ENCODE data around the gene AJAP1.

Gene AJAP1

DNA sequence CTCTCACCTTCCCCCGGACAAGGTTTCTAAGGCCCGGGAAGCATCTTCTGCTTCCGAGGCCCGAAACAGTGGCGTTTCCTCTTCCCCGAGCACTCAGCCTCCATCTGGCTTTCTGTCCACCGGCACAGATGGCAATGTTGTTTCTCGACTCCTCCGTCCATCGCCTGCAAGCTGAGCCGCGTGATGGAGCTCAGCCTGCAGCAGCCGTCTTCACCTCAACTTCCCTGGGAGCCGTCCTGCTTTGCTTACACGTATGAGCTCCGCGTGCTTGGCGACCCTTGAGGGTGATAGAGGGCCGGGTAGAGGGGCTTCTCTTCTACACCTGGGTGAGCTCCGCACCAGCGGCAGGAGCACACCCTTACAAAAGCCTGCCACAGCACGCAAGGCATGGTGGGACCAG lies 80.4 kb downstream of the AJAP1 start:
- DNase-seq (ENCODE audit: low read depth): no peak

DNA sequence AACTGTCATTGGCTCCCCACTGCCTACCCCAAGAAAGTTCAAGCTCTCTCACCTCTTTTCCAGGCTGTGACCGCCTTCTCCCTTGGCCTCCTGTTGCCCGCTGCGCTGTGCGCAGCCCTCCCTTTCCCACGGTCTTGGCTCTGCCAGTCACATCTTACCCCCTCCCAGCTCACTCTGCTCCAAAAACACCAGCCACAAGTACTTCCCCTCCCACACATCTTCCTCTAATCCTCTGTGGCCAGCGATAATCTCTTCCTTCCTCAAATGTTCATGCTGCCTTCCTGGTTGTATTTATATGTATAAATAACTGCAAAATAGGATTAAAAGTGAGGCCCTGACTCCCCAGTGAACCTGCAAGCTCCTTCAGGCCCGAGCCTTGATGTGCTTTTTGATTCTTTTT lies 81.8 kb downstream of the AJAP1 start:
- no peak for DNase-seq (ENCODE audit: low read depth)

- DNase-seq (ENCODE audit: low read depth): no peak
These were observed 87.5 kb downstream of the AJAP1 start for GRCh38 chr1:4741876-4742423.

DNA sequence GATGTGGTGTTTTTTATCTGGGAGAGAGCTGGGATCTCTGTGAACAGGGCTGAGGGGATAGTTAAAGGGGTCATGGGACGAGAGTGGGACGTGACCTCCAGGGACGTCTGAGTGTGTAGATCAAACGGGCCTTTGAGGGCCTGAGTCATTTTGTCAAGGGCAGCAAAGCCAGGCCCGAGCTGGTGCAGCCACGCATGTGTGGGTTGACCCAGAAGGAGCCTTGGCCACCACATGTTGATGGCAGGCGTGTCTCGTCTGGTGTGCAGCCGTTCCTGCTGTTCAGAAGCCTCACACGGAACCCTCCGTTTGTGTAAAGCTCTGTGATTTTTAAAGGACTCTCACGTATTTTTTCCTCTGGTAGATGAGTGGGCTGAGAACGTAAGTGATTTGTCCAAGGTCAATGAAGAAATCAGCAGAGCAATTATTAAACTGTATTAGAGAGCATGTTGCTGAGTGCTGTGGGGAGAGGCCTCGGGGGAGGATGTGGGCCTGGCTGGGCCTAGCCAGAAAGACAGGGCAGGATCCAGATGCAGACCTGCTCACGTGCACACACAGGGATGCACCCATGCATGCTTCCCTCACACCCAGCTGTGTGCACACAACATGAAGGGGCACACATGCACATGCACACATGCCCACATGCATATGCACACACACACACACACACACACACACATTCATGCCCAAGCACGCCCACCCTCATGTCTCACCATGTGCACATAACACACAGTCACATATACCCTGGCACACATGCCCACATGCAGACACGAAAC lies 89.8 kb downstream of the AJAP1 start:
- no peak for DNase-seq (ENCODE audit: low read depth)

GRCh38 chr1:4745560-4745959 lies 91.2 kb downstream of the AJAP1 start:
- DNase-seq (ENCODE audit: low read depth): no peak

DNA sequence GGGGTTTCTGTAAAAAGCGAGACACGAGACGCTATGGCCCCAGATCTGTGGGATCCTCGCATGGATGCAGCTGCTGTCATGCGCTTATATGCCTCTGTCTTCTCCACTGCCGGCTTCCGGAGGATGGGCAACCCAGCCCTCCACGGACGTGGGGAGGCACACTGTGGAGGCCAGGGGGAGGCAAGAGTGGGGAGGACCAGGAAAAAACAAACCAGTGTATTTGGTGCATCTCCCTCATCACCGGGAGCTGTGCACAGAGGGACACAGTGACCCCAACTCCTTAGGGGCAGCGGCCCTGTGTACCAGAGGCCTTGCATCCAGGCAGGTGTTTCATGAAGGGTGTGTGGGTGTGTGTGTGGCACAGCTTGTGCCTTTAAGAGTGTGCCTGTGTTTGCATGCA lies 95.0 kb downstream of the AJAP1 start:
- DNase-seq (ENCODE audit: low read depth): no peak

- no peak for DNase-seq (ENCODE audit: low read depth)
These were observed 95.8 kb downstream of the AJAP1 start for GRCh38 chr1:4750177-4750576.

- no peak for DNase-seq (ENCODE audit: low read depth)
These were observed 97.7 kb downstream of the AJAP1 start for GRCh38 chr1:4752059-4752458.

GRCh38 chr1:4754816-4755215 lies 100.4 kb downstream of the AJAP1 start:
- no peak for DNase-seq (ENCODE audit: low read depth)

DNA sequence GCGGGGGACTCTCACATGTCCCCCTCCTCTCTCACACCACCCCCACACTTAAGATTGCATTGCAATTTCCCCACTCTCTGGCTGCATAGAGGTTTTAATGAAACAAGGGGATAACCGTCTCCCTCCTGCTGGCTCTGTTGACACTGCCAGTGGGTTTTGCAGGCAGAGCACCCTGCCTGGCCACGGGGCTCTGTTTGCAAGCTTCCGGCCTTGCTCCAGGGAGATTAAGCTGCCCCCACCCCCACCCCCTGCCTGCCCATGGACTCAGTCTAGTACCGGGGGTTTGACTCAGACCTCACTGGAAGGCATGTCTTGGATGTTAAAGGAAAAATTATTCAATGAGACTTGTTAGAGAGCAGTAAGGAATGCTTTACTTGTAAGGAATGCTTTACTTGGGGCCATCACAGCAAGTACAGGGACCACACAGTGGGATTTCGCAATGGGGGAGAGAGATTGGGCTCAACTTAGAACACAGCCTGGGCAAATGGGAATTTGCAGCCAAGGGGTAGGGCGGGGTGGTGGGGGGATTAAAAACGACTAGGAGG lies 101.0 kb downstream of the AJAP1 start:
- no peak for DNase-seq (ENCODE audit: low read depth)

DNA sequence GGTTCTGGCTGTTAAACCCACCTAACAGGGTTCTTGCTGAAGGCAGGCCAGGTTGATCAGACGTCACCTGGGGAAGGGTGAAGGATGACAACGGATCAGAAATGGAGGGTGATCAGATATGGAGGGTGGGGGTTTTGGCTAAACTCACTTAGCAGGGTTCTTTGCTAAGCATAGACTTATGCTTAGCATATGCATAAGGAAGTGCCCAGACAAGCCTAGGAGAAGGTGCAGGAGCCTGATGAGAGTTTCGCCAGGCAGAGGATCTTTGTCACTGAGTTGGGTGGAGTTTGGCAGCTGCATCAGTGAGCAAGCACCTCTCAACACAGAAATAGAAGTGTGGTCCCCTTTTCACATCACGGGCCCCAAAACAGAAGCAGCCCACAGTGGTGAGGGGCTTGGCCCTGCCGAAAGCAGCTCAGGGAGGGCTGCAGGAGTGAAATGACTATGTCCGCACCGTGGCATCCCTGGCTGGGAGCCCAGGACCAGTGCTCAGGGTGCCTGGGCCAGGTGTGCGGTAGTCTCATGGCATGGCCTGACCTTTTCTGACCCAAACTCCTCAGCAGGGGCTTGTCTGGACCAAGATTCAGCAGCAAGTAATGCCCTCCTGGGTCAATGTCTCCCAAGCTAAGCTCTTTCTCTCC lies 101.6 kb downstream of the AJAP1 start:
- DNase-seq (ENCODE audit: low read depth): no peak

- no peak for DNase-seq (ENCODE audit: low read depth)
These were observed 102.6 kb downstream of the AJAP1 start for GRCh38 chr1:4756851-4757580.

DNA sequence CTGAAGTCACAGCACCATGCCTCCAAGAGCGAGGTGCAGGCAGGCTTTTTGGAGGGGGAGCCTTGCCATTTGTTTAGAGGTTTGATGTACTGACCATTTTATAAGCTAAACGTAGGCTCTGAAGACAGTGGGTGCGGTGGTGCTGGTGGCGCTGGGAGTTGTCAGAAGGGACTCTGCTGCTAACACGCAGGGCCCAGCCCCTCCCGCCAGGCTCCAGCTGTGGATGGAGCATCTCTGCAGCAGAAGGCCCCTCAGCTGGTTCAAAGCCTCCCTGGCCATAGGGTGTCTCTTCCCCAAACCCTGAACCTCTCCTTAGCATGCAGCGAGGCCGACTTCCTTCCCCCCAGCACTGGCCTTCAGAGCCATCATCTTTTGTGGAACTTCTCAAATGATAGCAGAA lies 105.3 kb downstream of the AJAP1 start:
- no peak for DNase-seq (ENCODE audit: low read depth)

DNA sequence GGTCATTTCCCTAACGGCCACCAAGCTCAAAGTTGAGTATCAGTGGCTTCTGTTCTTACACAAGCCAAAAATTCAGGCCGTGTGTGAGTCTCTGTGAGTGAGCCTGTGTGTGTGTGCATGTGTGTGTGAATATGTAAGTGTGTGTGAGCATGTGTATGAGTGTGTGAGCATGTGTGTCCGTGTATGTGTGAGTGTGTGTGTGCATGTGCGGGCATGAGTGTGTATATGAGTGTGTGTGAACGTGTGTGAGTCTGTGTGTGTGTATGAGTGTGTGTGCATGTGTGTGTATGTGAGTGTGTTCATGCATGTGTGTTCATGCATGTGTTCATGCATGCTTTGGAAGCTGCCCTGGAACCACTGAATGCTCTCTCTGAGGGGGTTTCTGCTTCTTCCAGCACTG lies 105.7 kb downstream of the AJAP1 start:
- no peak for DNase-seq (ENCODE audit: low read depth)

- DNase-seq (ENCODE audit: low read depth): no peak
These were observed 106.9 kb downstream of the AJAP1 start for GRCh38 chr1:4761324-4761723.

DNA sequence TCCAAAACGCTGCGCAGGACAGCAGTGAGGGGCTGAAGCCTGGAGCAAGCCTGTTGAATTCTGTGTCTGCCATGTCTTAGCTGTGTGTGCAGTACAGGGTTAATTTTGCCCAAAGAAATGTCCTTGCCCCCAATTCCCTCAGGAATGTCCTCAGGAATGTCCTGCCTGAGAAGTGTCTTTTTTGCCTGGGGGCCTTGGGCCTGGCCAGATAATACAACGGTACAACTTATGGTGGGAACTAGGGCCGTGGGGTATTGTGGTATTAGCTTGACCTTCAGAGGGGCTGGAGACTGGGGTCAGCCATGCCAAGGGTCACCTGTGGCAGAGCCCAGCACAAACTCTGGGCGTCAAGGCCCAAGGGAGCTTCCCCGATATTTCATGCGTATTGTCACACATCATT lies 107.7 kb downstream of the AJAP1 start:
- no peak for DNase-seq (ENCODE audit: low read depth)

DNA sequence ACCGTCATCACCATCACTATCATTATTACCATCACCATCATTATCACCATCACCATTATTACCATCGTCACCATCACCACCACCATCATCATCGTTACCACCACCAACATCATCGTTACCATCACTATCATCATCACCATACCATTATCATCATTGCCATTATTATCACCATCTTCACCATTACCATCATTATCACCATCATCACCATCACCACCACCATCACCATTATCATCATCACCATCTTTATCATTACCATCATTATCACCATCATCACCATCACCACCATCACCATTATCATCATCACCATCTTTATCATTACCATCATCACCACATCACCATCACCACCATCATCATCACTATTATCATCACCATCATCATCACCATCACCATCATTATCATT lies 112.9 kb downstream of the AJAP1 start:
- DNase-seq (ENCODE audit: low read depth): no peak

GRCh38 chr1:4768553-4768952 lies 114.1 kb downstream of the AJAP1 start:
- DNase-seq (ENCODE audit: low read depth): no peak

DNA sequence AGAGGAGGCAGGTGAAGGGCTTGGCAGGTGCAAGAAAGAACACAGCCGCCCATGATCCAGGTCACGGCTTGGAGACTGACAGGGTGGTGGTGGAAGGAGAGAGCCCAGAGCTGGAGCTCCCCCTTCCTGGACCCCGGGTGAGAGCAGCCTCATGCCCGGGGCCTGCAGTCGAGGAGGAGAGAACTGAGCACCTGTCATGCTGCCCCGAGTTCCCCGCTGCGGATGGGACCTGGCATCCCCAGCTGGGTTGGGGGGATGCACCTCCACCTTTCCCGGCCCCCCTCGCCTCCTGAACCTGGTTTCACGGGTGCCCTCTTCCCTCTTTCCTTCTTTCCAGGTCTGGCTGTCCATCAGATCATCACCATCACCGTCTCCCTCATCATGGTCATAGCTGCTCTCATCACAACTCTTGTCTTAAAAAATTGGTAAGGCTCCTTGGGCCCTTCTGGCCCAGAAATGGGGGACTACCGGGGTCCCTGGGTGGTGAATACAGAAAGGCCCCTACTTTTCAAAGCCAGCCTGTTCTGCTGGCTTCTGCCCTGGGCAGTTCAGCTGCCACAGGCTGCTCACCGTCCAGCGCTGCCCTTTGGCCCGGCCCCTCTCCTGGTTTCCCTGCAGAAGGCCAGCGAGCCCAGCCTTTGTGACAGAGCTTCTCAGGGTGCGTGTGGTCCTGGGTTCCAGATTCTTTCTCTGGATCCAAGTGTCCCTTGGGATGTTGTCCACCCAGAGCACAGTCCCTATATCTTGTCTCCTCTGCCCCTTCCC lies 115.3 kb downstream of the AJAP1 start:
- DNase-seq (ENCODE audit: low read depth): no peak

- DNase-seq (ENCODE audit: low read depth): no peak
These were observed 116.3 kb downstream of the AJAP1 start for GRCh38 chr1:4770713-4771112.

- no peak for DNase-seq (ENCODE audit: low read depth)
These were observed 116.9 kb downstream of the AJAP1 start for GRCh38 chr1:4771267-4771666.

- no peak for DNase-seq (ENCODE audit: low read depth)
These were observed 117.3 kb downstream of the AJAP1 start for GRCh38 chr1:4771721-4772120.
